Amniotic stem cell (primary cell): ENCODE data around the gene DAND5.

Experiments used
- DNase-seq: peaks from one replicate; lab custom pipeline; 2025; lab: John Stamatoyannopoulos, UW

Gene DAND5

DNA sequence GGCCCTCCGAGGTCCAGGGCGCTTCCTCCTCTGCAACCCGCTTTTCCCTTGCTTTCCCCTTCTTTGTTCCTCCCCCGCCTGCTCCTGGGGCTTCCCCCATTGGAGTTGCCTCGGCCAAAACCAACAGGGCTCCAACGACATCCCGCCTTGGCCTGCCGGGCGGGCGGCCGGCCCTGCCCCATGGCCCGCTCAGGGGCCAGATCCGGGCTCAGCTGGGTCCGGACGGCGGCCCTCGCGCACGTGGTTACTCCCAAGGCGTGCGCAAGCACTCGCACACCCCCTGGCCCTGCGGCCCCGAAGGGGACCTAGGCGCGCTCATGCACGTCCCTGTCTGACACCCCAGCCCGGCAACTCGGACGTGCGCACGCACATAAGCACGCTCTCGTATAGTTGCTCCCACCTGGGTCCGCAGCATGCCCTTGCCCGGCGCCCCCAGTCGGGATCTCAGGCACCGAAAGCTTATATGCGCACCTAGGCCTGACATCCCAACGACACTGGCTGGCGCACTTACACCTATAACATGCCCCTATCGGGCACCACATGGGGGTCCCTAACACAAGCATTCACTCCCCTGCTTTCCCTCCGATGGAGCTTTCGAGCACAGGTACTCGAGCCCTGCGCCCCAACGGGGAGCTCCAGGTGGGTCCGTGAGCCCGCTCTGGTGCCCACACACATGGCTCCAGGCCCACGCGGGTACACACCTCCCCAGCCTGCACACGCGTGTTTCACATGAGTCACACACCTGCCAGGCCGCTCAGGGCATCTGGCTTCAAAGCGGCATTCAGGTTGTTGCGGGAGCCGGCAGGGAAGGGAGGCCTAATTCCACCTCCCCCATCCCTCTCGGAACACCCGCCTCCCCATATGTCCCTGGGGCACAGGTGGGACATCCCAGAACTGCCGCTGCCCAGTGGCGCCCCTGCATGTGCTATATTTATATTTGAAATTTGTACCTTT is 40.9 kb downstream of the DAND5 start:
- no peak for DNase-seq

- no peak for DNase-seq
Measured at GRCh38 chr19:13010992-13011652, 41.7 kb downstream of the DAND5 start.

DNA sequence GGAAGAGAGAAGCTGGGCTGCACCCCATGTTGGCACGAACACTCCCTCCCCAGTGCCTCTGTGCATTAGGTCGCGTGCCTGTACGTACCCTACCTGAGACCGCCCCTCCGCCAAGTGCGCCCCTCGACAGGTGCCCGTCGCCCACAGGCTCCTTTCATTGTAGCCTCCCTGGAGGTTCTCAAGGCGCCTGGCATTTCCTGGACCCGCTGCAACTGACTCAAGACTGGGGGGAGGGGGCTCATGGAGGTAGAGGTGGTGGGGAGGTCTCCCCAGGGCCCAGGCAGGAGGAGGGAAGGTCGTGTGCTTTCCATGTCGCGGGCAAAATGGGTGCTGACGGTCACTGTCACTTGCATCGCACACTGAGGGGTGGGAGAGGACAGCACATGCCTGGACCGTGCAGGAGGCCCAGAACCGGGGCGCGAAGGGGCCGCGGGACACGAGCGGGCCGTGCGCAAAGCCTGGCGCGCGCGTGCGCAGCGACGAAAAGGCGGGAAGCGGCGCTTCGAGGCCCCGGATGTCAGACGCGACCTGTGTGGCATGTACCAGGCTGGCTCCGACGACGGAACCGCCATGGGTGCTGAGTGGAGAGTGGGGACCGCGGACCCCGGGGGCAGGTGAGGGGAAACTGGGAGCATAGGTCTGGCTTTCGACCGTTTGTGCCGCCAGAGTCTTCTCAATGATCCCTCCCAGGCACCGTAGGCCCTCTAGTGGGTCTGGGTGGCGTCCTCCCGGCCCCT is 42.4 kb downstream of the DAND5 start:
- no peak for DNase-seq

DNA sequence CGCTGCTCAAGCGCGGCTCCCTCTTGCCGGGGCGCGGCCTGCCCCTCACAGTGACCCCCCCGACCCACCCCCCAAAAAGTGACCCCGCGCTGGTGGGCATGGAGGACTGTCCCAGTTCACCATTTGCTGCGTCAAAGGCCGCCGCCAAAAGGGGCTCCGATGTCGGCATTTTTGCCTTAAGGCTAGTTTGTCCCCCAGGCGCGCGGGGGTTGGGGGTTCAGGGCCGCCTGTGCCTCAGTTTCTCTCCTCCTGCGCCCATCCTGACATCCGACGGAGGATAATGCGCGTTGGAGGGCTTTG is 43.0 kb downstream of the DAND5 start:
- no peak for DNase-seq

- no peak for DNase-seq
Measured at GRCh38 chr19:13012690-13013608, 43.6 kb downstream of the DAND5 start.

DNA sequence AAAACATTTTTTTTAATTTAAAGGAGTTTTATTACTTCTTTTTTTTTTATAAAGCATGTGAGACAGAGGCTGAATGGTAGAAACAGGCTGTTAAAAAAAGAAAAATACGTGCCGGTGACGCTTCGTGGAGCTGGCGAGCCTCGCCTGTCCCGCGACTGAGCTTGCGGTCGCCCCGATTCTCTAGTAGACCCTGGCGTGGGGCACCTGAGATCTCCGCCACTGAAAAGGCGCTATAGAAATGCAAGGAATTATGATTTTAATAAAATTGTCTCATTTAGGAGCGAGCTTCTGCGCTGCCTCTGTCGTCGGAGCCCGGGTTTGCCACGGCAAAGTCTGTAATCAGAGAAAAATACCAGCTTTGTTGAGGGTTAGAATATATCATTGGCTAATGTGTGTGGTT is 44.3 kb downstream of the DAND5 start:
- DNase-seq = no peak

GRCh38 chr19:13014101-13014920 is 44.9 kb downstream of the DAND5 start:
- DNase-seq = no peak

GRCh38 chr19:13014921-13015280 is 45.5 kb downstream of the DAND5 start:
- DNase-seq = no peak

GRCh38 chr19:13015361-13016223 is 46.2 kb downstream of the DAND5 start:
- no peak for DNase-seq

DNA sequence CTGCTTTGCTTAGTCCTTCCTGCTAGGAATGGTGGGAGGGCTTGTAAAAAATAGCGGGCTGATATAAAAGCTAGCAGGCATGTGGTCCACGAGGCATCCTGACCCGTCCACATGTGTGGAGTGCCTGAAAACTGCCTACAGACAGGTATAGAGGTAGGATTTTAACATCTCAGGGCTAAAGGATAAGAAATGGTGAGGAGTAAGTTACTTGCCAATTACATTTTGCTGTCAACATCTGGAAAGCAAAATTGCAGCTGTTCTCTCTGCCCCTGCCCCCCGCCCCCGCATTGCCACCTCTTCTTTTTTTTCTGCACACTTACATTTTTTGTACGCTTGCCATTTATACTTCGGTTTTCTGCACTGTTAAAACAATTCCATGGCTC is 46.9 kb downstream of the DAND5 start:
- DNase-seq = no peak

GRCh38 chr19:13016628-13017305 is 47.4 kb downstream of the DAND5 start:
- DNase-seq = no peak

DNA sequence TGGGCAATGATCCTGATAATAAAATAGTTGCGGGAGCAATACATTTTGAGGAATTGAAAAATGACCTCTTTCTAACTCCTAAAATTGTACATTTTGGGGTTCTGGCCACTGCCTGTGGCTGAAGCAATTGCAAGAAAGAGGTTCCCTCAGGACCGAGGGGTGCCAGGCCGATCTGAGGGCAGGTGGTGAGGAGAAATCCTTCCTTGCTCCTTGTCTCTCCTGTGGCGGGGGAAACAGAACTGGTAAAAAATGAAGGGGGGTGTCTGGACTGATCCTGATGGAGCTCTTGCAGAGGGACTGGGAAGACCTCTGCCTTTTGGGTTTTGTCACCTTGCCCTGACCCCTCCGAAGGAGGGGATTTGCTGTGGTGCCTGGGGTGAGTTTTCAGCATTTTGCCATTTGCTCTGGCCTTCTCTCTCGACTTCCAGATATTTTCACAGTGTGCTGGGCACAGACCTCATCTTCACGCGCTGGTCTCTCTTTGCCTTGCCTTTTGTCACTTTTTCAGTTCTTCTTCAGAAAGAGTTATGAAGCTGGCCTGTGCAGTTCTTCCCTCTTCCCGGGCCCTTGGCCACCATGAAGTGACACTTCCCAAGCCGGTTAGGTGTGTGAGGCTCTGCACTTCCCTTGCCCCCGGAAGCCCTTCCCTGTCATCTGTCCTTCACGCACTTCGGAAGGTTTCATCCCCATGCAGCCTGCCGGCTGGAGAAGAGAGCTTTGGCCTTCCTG is 48.1 kb downstream of the DAND5 start:
- no peak for DNase-seq

DNA sequence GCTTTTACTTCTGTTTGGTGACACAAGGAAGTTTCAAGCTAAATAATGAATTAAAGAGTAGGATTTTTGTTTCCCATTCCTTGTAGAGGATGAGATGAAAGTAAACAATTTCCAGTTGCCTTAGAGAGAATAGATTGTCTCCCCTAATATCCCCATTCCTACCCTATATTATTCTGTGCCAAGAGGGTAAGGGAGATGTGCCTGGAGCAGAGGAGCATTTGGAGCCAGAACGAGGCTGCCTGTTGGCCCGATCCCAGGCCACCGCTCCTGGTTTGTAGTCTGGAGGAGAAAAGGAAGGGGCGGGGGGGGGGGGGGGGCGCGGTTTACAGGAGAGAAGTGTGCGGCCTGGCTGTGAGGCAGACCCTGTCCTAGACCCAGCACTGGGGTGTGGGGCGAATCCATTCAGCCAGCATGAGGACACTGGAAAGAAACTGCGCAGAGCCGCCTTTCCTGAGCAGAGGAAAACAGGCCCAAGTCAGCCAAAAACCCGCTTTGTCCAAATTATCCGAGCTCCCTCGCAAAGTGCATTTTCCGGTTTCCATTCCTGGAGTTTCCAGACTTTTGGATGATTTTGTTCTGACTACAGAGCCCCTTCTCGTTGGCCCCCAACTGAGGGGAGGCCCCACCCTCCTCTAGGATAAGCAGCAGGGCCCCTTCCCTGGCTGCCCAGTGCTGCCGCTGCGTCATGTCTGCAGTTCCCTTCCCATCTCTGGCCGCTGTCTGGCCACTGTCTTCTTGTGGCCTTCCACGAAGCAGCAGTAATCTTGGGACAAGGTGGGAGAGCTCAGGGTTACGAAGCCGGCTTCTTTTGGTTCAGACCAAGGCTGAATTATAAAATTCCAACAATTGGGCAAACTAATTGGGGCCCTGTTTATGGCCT is 48.9 kb downstream of the DAND5 start:
- no peak for DNase-seq

DNA sequence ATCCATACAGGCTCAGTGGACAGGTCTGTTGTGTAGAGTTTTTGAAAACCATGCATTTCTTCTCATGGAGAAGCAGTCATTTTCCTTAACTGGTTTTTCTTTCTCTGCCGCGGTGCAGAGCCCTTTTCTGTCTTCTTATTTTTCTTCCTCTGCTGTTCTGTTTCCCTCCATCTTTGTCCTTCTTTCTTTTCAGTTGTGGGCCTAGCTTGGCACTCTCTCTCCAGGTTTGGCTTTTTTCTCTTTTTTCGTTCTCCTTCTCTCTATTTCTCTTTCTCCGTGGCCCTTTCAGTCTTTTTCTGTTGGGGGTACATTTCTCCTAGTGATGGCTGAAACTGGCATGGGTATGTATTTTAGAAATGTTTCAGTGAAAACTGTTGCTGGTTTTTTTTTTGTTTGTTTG is 50.0 kb downstream of the DAND5 start:
- DNase-seq = no peak

- no peak for DNase-seq
Measured at GRCh38 chr19:13020002-13020414, 50.6 kb downstream of the DAND5 start.

GRCh38 chr19:13022111-13022858 is 52.9 kb downstream of the DAND5 start:
- no peak for DNase-seq
